D721Med (cell line): ENCODE measurements around the gene FAM20B.
A peak's percentile ranks its signal among the peaks of the same experiment; 100 is the strongest.

ENCODE experiments used
- DNase-seq: peaks from one replicate; pipeline ENCODE4 v3.0.0; 2011; ENCODE audit warnings: low spot score; ENCODE audit not compliant: insufficient read length
- FAIRE-seq: peaks from 2 replicates; lab custom pipeline; 2011; peaks lifted over from hg19 to GRCh38; lab: Jason Lieb, UNC
- TF ChIP-seq, protein P1 (sequence below): IDR thresholded peaks from 2 replicates; pipeline ENCODE4 v1.5.1; 2012; ENCODE audit warnings: mild to moderate bottlenecking, control low read depth; ENCODE audit not compliant: insufficient read depth; ENCODE audit errors: missing control alignments

Gene FAM20B

DNA sequence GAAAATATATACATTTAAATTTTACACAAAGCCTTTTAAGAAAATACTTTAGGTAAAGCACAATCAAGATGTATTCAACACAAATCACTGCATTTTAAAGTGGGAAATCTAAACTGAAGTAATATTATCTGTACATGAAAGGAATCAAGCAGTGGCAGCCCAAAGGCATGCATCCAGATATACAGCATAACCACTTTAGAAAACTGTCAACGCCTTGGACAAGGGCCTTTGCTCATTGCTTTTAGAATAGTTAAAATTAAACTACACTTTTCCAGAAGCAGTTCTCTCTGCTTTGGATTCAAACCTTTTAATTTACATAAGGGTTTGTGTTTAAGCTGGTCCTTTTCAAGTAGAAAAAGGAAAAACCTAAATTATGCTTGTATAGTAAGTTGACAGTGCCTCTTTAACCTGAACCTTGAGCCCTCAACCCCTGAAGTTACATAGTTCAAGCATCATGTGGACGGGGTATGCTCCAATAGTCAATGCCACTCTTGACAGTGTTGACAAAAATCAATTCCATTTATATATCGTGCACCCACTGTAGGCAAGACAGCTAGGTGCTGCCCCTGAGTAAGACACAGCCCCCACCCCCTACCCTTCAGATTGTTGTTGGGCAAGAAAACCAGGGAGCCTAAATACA lies 79.0 kb downstream of the FAM20B start:
- peak; percentile 38 for FAIRE-seq
- TF ChIP-seq, protein P1, sequence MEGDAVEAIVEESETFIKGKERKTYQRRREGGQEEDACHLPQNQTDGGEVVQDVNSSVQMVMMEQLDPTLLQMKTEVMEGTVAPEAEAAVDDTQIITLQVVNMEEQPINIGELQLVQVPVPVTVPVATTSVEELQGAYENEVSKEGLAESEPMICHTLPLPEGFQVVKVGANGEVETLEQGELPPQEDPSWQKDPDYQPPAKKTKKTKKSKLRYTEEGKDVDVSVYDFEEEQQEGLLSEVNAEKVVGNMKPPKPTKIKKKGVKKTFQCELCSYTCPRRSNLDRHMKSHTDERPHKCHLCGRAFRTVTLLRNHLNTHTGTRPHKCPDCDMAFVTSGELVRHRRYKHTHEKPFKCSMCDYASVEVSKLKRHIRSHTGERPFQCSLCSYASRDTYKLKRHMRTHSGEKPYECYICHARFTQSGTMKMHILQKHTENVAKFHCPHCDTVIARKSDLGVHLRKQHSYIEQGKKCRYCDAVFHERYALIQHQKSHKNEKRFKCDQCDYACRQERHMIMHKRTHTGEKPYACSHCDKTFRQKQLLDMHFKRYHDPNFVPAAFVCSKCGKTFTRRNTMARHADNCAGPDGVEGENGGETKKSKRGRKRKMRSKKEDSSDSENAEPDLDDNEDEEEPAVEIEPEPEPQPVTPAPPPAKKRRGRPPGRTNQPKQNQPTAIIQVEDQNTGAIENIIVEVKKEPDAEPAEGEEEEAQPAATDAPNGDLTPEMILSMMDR, result no peak
- no peak for DNase-seq

DNA sequence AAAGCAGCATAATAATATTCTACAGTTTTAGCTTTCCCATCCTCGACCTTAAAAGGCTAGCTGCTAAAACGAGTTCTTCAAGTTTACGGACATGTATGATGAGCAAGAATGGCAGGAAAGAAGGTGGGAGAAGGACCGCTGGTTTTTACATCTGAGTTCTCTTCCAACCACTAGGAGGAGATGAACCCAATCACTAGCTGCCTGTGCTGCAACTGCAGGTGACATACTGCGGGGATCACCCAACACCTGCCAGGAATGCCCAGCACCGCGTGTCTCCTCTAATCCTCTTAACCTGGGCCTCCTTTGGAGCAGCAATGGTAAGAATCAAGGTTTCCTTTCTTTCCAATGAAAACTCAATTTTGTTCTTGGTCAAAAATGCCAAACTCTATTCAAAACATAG lies 79.7 kb downstream of the FAM20B start:
- DNase-seq, result no peak
- TF ChIP-seq, protein P1, result peak; percentile 30
- FAIRE-seq, result peak; percentile 77

DNA sequence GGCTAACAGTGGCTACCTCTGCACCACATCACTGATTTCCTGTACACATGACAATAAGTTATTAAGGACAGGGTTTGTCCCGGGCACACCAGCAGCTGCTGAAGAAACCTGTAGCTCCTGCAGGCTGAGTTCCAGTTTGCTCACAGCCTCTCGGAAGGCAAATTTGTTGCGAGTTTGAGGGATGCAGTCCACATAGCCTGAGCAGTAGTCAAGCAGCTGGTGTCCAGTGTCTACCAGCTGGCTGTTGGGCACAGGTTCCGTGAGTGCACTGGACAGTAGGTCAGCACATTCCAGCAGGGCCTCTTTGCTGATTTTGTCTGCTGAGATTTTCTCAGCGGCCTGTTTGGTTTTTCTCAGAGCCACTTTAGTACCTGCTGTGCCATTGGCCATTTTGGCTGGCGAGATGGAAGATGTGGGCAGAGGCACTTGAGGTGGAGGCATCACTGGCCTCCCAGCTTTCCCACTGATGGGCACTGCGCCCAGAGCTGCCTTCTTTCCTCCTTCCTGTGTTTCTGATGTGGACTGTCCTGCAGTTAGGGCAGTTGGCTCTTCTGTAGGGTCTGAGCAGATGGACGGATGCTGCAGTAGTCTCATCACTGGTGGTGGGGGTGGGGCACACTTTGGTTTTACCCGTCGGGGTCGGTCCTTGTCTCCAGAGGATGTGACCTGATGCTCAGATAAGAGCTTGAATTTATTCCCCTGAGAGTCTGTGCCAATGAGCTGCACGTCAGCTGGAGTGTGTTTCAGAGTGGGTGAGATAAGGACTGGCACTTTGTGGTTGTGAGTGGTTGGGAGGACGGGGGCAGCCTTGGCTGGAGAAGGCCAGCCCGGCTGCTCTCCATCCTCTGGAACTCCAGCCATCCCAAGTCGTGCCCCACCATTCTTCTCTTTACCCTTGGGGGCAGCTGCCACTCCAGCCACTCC lies 82.3 kb downstream of the FAM20B start:
- DNase-seq, result no peak
- FAIRE-seq, result no peak
- TF ChIP-seq, protein P1, result no peak

DNA sequence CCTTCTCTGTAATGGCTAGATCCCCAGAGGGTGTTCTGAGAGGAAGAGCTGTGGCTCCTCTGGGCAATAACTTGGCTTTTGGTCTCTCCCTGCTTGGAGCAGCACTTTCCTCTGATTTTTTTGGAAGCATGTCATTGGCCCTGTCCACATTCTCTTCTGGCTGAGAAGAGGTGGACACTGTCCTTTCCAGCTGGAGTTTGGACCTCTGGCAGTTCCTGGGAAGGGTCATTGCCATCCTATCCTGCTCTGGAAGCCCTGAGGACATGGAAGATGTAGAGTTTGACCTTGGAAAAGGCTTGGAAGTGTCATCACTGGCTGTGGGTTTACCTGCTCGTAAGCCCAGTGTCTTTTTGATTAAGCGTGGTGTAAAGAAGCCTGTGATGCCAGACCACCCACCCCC lies 83.0 kb downstream of the FAM20B start:
- FAIRE-seq, result no peak
- DNase-seq, result no peak
- TF ChIP-seq, protein P1, result no peak

DNA sequence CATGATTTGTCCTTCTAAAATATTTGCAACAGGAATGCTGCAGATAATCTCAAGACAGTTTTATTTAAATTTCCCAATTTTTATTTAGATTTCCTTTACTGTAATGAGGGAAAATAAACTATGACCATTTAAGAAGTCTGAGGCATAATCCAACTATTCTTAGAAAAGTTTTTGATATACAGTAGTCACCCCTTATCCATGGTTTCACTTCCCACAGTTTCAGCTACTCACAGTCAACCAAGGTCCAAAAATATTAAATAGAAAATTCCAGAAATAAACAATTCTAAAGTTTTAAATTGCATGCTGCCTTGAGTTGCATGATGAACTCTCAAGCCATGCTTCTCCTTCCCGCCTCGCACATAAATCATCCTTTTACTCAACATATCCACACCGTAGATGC lies 89.5 kb downstream of the FAM20B start:
- DNase-seq (no peak), FAIRE-seq (no peak)
- TF ChIP-seq, protein P1, result no peak

DNA sequence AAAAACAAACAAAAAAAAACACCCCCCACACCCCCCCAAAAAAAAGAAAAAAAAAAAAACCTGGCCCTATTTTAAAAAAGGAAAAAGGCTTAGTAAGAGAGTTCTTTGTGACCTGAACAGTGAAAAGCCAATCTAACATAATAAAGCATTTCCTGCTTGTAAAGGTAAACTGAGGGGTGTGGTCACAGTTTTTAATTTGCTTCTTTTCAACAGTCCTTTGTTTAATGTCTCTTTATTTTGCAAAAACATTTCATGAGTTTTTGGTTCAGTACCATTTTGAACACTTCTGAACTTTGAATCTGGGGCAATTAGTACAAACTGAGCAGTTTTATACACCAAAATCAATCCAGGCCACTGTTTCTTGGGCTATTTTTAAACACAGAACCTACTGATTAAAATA lies 93.8 kb downstream of the FAM20B start:
- TF ChIP-seq, protein P1, result no peak
- FAIRE-seq, result no peak

More for the DNA sequence above, 93.8 kb downstream of the FAM20B start:
- no peak for DNase-seq
